DMS53 treated with DMSO at 0.1 percent for 48 hours (cell line): ENCODE measurements around the gene INTS6.
A peak's percentile ranks its signal among the peaks of the same experiment; 100 is the strongest.

ENCODE experiments used
- DNase-seq: peaks from one replicate; lab custom pipeline; 2025; ENCODE audit not compliant: unreplicated experiment; lab: John Stamatoyannopoulos, UW

INTS6 gene, protein sequence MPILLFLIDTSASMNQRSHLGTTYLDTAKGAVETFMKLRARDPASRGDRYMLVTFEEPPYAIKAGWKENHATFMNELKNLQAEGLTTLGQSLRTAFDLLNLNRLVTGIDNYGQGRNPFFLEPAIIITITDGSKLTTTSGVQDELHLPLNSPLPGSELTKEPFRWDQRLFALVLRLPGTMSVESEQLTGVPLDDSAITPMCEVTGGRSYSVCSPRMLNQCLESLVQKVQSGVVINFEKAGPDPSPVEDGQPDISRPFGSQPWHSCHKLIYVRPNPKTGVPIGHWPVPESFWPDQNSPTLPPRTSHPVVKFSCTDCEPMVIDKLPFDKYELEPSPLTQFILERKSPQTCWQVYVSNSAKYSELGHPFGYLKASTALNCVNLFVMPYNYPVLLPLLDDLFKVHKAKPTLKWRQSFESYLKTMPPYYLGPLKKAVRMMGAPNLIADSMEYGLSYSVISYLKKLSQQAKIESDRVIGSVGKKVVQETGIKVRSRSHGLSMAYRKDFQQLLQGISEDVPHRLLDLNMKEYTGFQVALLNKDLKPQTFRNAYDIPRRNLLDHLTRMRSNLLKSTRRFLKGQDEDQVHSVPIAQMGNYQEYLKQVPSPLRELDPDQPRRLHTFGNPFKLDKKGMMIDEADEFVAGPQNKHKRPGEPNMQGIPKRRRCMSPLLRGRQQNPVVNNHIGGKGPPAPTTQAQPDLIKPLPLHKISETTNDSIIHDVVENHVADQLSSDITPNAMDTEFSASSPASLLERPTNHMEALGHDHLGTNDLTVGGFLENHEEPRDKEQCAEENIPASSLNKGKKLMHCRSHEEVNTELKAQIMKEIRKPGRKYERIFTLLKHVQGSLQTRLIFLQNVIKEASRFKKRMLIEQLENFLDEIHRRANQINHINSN

GRCh38 chr13:51452361-51453206 lies at the start of gene INTS6:
INTS6 (minus strand) TSS chr13:51453036; CDS start chr13:51452525, 511 bp downstream.
- peak; percentile 96 for DNase-seq

DNA sequence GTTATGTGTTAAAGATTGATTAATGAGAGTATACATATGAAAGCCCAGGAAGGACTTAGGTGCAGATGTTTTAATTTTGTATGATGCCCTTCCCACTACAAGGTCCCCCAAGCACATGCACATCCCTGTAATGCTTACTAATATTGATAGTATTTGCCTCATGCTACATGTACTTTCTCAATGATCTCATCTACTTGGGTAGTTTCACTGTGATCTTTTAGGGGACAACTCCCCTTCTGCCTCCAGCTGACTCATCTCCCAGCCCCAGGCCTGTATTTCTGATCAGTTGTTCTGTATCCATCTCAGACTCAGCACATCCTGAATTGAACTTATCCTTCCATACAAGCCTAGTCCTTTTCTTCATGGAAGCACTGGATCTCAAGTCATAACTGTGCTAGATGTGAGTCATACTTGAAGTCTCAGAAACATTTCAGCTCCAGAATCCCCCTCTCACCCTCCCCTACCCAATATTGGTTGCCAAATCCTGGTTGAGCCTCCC lies 49.4 kb upstream of the INTS6 start:
- DNase-seq, result no peak

- no peak for DNase-seq
Observed at GRCh38 chr13:51501592-51502152, 48.8 kb upstream of the INTS6 start.

DNA sequence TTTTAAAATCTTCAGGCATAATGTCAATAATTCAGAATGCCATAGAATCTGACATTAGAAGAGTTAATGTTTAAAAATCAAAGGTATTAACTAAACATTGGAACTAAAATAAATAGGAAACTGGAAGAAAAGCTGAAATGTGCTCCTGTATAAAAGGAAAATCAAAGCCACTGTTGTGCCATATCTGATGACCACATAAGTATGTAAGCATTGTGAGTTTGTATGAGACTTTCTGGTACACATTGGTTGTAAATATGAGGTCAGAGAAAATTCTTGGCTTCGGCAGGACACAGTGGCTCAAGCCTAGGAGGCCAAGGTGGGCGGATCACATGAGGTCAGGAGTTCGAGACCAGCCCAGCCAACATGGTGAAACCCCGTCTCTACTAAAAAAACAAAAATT lies 48.3 kb upstream of the INTS6 start:
- DNase-seq, result no peak

GRCh38 chr13:51500687-51501086 lies 47.9 kb upstream of the INTS6 start:
- DNase-seq, result no peak

- no peak for DNase-seq
Observed at GRCh38 chr13:51499841-51500240, 47.0 kb upstream of the INTS6 start.

- no peak for DNase-seq
Observed at GRCh38 chr13:51495316-51495715, 42.5 kb upstream of the INTS6 start.

GRCh38 chr13:51494156-51494555 lies 41.3 kb upstream of the INTS6 start:
- no peak for DNase-seq

GRCh38 chr13:51488212-51488611 lies 35.4 kb upstream of the INTS6 start:
- DNase-seq, result no peak

DNA sequence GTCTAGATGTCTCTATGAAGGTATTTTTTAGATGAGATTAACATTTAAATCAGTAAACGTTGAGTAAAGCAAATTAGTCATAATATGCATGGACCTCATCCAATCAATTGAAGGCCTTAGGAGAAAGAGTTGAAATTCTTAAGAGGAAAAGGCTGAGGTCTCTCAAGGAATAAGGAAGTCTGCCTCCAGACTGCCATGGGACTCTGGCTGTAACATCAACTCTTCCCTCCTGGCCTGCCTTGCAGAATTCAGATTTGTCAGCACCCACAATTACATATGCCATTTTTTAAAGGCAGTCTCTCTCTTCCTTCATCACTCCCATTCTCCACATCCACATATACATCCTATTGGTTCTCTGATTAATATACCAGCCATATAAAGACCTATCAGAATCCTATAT lies 28.8 kb upstream of the INTS6 start:
- no peak for DNase-seq

GRCh38 chr13:51479199-51479523 lies 26.3 kb upstream of the INTS6 start:
- no peak for DNase-seq

DNA sequence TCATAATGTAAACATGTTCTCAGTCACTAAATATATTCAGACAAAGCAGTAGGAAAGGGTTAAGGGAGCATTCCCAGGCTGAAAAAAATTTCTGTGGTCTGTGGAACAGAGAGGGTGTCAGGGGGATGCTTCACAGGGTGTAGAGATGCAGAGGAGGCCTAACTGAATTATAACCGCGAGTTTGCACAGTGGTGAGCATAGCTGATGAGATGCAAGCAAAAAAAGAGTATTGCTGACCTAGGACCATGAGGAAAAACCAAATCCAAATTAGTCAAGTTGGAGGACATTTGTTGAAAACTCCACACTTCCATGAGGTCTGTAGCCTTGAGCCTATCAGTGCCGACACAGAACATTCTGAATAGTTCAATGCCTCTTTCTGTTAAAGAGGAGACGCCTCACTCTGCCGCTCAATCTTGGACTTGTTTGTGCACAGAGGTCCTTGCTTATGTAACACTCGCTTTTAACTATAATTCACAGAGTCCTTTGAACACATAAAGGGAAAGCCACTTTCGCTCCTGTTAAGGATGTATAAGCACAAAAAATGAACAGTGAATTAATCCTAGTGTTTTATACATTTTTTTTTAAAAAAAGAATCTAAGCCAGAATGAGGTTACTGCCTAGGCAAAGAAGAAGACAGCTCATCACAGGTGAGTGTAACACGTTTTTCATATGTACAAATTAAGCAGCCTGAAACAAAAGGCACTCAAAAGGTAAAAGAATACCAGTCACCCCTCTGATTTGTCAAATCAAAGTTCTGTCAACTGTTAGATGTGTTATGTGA lies 25.8 kb upstream of the INTS6 start:
- no peak for DNase-seq

DNA sequence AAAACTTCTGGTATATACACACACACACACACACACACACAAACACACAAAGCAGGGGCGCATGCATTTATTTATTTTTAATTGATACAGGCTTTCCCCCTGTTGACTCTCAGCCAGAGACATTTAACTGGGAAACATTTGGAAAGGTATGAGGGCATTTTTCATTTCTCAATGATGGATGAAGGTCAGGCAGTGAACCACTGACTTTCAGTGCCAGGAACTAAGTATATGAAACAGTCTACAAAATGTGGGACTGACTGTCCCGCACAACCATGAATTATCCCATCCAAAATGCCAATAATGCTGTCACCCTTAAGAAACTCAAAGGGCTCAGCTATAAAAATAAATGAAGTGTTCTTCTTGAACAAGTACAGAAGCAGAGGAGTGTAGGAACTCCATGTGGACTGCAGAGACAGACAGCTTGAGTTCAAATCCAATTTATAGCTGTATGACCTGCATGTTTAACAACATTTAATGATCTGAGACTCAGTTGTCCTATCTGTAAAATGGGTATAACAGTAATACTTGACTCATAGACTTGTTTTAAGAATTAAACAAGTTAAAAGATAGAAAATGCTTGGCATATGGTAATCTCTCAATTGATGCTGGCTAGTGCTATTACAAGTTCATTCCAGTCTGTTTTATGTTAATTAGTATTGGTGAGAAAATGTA lies 25.0 kb upstream of the INTS6 start:
- DNase-seq, result no peak

DNA sequence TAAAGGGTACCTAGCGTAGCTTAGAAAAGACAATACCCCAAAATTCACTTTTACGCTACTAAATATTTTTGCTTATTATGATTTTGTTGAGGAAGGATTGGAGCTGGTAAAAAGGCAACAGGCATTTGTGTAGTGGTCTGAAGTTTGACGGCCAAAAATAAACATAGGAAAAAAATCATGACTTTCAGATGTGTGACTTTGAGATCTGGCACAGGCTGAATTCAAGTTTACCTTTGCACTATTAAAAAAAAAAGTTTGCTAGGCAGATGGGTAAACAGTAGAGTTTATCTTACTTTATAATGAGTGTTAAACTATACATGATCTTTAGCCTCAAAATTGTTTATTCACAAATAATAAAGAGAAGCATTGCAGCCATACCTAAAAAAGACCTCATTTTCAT lies 24.3 kb upstream of the INTS6 start:
- no peak for DNase-seq

DNA sequence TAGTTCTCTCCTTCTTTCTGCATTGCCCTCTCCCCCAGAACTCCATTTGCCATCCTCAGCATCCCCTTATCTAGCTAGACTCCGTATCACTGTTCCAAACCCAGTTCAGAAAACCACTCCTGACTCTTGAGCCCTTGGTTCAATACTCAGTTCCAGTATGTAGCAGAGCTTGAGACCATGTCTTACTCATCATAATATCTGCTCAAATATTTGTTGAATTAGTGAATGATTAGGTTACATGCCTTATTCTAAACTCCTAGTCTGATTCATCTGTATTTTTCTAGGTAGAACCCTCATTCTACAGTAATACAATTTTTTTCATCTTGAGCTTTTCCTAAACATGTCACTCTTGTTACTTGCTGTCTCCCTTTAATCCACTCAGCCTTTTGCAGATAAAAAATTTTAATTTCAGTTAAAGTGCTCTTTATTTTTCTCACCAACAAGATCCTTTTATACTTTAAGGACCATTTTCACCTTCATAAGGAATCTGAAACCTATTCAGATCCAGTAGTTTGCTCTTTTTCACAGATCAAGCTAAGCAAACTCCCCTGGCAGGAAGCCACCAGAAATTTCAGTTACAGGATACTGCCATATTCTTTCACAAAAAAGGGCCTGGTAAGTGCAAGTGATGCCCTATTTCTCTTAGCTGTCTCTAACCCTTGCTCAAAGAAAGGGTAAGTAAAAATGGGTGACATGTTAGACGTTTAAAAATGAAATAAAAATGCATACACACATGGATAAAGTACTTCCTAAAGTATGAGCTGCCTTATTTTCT lies 23.1 kb upstream of the INTS6 start:
- DNase-seq, result no peak

DNA sequence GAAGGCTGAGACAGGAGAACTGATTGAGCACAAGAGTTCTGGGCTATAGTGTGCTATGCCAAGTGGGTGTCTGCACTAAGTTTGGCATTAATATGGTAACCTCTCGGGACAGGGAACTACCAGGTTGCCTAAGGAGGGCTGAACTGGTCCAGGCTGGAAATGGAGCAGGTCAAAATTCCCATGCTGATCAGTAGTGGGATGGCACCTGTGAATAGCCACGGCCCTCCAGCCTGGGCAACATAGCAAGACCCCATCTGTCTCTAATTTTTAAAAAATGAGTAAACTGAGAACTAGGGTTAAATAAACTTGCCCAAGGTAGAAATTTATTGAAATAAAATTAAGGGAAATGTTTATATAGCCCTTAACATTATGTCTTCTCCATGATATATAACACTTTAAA lies 17.0 kb upstream of the INTS6 start:
- DNase-seq, result no peak

DNA sequence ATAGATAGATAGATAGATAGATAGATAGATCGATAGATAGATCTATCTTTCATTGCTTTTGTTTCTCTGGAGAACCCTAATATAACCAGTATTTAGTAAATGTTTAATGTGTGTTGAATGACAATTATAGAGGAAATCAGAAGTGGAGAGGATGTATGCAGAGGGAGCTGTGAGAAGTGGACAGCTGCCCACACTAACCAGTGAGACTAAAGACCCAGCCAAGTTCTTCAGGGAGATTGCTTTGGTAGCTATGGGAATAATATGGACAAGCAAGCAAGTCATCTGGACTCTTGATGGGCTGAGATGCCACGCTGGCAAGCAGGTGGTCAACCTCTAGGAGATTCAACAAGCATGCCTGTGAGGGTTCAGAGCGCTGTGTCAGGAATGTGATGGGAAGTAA lies 14.9 kb upstream of the INTS6 start:
- no peak for DNase-seq

- DNase-seq, result no peak
Observed at GRCh38 chr13:51465124-51465523, 12.3 kb upstream of the INTS6 start.
